ENCODE measurements around the gene ANOS1. TPM values are rescaled to one million over a fixed set of nuclear protein-coding genes. Genes with fewer than 3 reads are reported as not detected.

ANOS1 gene
- total and polyA plus RNA-seq, 2 of the 8 experiments (the other 6 are each of a cell fraction or from before 2014, with no cell fraction given): 34.4 to 59.0 TPM

GRCh38 chrX:8629871-8630270 lies 102.1 kb downstream of the ANOS1 start:
- H4K20me1 ChIP-seq (replicated peaks in 1 of 2; ENCODE audit: control insufficient read depth in 1 of 2, insufficient read depth in 2 of 2, low read length in 2 of 2): no peaks in the 10 kb centered on the region
- no peak overlapping the region for H4K5ac ChIP-seq (ENCODE audit: insufficient read length, low read depth, low read length)
- WGBS, 2 experiments (ENCODE audit: extremely low coverage in 1 of 2, insufficient coverage in 1 of 2, insufficient read length in 1 of 2, insufficient replicate concordance in 2 of 2, low coverage in 1 of 2, low lambda C conversion rate in 2 of 2, missing lambda C conversion rate in 1 of 2): 94% methylated on average over 7 of the region's 7 CpGs; no CpG with 5 or more reads in 1 of the 2 experiments
- H2BK120ac ChIP-seq (replicated peaks; ENCODE audit: low read depth, low read length): no peak overlapping the region
- H3K9me3 ChIP-seq (ENCODE audit: insufficient read depth in 2 of 2, low read depth in 1 of 2, low read length in 1 of 2): no peaks in the 10 kb centered on the region
- ChIA-PET POLR2A (ENCODE audit: partially characterized antibody) (no interaction called here), CTCF (ENCODE audit: partially characterized antibody) (no interaction called here)
- no peak overlapping the region for H3K56ac ChIP-seq (replicated peaks; ENCODE audit: insufficient read length, low read depth, low read length)
- H4K8ac ChIP-seq (ENCODE audit: extremely low read depth, insufficient read depth, low read length): no peak overlapping the region
- FAIRE-seq (no peak), DNase-seq (ENCODE audit: low read depth in 1 of 2, low spot score in 2 of 2) (no peak)
- no peak overlapping the region for H2BK12ac ChIP-seq (ENCODE audit: low read depth, low read length)
- H3K27ac ChIP-seq (ENCODE audit: low read depth, low read length): no peak overlapping the region
- no peak overlapping the region for H2BK20ac ChIP-seq (ENCODE audit: low read length)
- no peak overlapping the region for H2AK5ac ChIP-seq (ENCODE audit: low read depth, low read length)
- H3K79me1 ChIP-seq (ENCODE audit: low read depth, low read length): no peaks in the 10 kb centered on the region; the same call in 1 of the 2 replicates
- peaks cover 0 to 68% of the 10 kb centered on the region in 2 experiments; a peak in 2 of 4 replicates for H3K79me2 ChIP-seq (ENCODE audit: control insufficient read depth in 1 of 2, insufficient read depth in 2 of 2, low read length in 2 of 2)
- H3K4me1 ChIP-seq (replicated peaks in 1 of 4; ENCODE audit: control insufficient read depth in 3 of 4, insufficient read depth in 4 of 4, low read length in 3 of 4): peaks cover 0 to 5% (median 0%) of the 10 kb centered on the region in 4 experiments; a peak in 3 of 7 replicates
- no peak overlapping the region for H3K4me2 ChIP-seq (ENCODE audit: insufficient read depth in 1 of 2, low read depth in 2 of 2, low read length in 2 of 2)
- H3K36me3 ChIP-seq (ENCODE audit: control insufficient read depth in 2 of 4, insufficient read depth in 4 of 4, low read length in 3 of 4): no peaks in the 10 kb centered on the region
- H2AFZ ChIP-seq (ENCODE audit: low read length): no peak overlapping the region
- H3K9ac ChIP-seq (replicated peaks in 1 of 4; ENCODE audit: extremely low read depth in 1 of 4, low read depth in 3 of 4, low read length in 3 of 4): no peak overlapping the region
- H2BK5ac ChIP-seq (ENCODE audit: low read depth, low read length): no peak overlapping the region
- H3K4me3 ChIP-seq (ENCODE audit: extremely low read depth in 1 of 4, insufficient read depth in 2 of 4, low read depth in 3 of 4, low read length in 4 of 4): no peak overlapping the region
- no peaks in the 10 kb centered on the region for H3K23me2 ChIP-seq (ENCODE audit: low read depth, low read length)
- no peak overlapping the region for H3K23ac ChIP-seq (ENCODE audit: insufficient read length)
- no peak overlapping the region for H2BK15ac ChIP-seq (ENCODE audit: low read length)
- no peaks in the 10 kb centered on the region for H3K27me3 ChIP-seq (replicated peaks in 1 of 4; ENCODE audit: control insufficient read depth in 3 of 4, extremely low read depth in 1 of 4, insufficient read depth in 3 of 4, low read length in 3 of 4)
- H3K18ac ChIP-seq (ENCODE audit: extremely low read depth, low read length): no peak overlapping the region
- no peak overlapping the region for H3K14ac ChIP-seq (ENCODE audit: insufficient read length)
- H3K4ac ChIP-seq (replicated peaks; ENCODE audit: insufficient read length, low read depth, low read length): no peak overlapping the region
- no peak overlapping the region for H4K91ac ChIP-seq (replicated peaks; ENCODE audit: insufficient read length, low read length)
- no peak for TF ChIP-seq ASH2L (IDR thresholded peaks at IDR 0.05; ENCODE audit: low read length)
- TF ChIP-seq MAFK (IDR thresholded peaks at IDR 0.05; ENCODE audit: low read depth, low read length): no peak
- no peak for TF ChIP-seq CHD1 (IDR thresholded peaks at IDR 0.05; ENCODE audit: low read depth, low read length)
- no peak for TF ChIP-seq SIRT6 (IDR thresholded peaks at IDR 0.05; ENCODE audit: low read length)
- TF ChIP-seq TAF1 (IDR thresholded peaks at IDR 0.05; ENCODE audit: low read depth, low read length): no peak
- no peak for TF ChIP-seq GABPA (IDR thresholded peaks at IDR 0.05; ENCODE audit: borderline replicate concordance, insufficient read depth, low read length)
- TF ChIP-seq TEAD4 (IDR thresholded peaks at IDR 0.05; ENCODE audit: low read depth, low read length): no peak
- TF ChIP-seq RFX5 (IDR thresholded peaks at IDR 0.05; ENCODE audit: borderline replicate concordance, low read depth, low read length): no peak
- no peak for TF ChIP-seq CHD2 (IDR thresholded peaks at IDR 0.05; ENCODE audit: low read length)
- no peak for TF ChIP-seq EP300 (IDR thresholded peaks at IDR 0.05; ENCODE audit: borderline replicate concordance in 1 of 2, low read depth in 2 of 2, low read length in 2 of 2)
- TF ChIP-seq KDM1A (IDR thresholded peaks at IDR 0.05; ENCODE audit: borderline replicate concordance, low read length): no peak
- TF ChIP-seq E2F6 (IDR thresholded peaks at IDR 0.05): no peak
- no peak for TF ChIP-seq USF2 (IDR thresholded peaks at IDR 0.05; ENCODE audit: low read length)
- no peak for TF ChIP-seq POU5F1 (IDR thresholded peaks at IDR 0.05; ENCODE audit: low read depth, low read length)
